ENCODE data around the gene SELENON. TPM values are rescaled to one million over a fixed set of nuclear protein-coding genes. Genes with fewer than 3 reads are reported as not detected.

The SELENON gene
- total and polyA plus RNA-seq, 8 donors: 1.7 to 81.1 (median 20.0) TPM

GRCh38 chr1:25800703-25801377 lies 847 bp downstream of the SELENON start:
- 47 to 56% (median 53%) methylated on average over 15 of the region's 15 CpGs for WGBS, 5 donors
- Histone ChIP-seq H3K9me3 (no peaks in the 10 kb centered on the region), H3K36me3 (peaks cover 0 to 11% (median 9%) of the 10 kb centered on the region in 4 donors), H3K27me3 (no peaks in the 10 kb centered on the region), H3K27ac (peak overlapping the region; percentile 71 to 92 (median 80)), H3K4me1 (peaks cover 51 to 91% (median 68%) of the 10 kb centered on the region in 4 donors), H3K4me3 (peak overlapping the region; percentile 60 to 72 (median 67))
- TF ChIP-seq POLR2AphosphoS5 (IDR thresholded peaks at IDR 0.05) (no peak), CTCF (IDR thresholded peaks at IDR 0.05) (no peak), EP300 (IDR thresholded peaks at IDR 0.05) (no peak)
- DNase-seq: peak in 1 of 2 donors; percentile 51
- intact Hi-C loops (cut with DNase I; ENCODE audit: low total_unique reads): no loop called here

- Histone ChIP-seq H3K27ac (peak overlapping the region in 2 of 5 donors; percentile 8), H3K4me1 (peaks cover 46 to 94% (median 76%) of the 10 kb centered on the region in 4 donors), H3K36me3 (peaks cover 11 to 32% (median 26%) of the 10 kb centered on the region in 4 donors), H3K9me3 (no peaks in the 10 kb centered on the region), H3K4me3 (no peak overlapping the region), H3K27me3 (no peaks in the 10 kb centered on the region)
- no peak for TF ChIP-seq POLR2A (IDR thresholded peaks at IDR 0.05)
- no peak for TF ChIP-seq EP300 (IDR thresholded peaks at IDR 0.05)
- no peak for TF ChIP-seq POLR2AphosphoS5 (IDR thresholded peaks at IDR 0.05)
- TF ChIP-seq CTCF (IDR thresholded peaks at IDR 0.05): no peak
- intact Hi-C loops (cut with DNase I; ENCODE audit: low total_unique reads): no loop called here
- DNase-seq: no peak
- WGBS, 5 donors: 54 to 72% (median 62%) methylated on average over 6 of the region's 6 CpGs
Measured at GRCh38 chr1:25802915-25803314, 2.9 kb downstream of the SELENON start.

GRCh38 chr1:25803368-25803767 lies 3.4 kb downstream of the SELENON start:
- Histone ChIP-seq H3K36me3 (peaks cover 13 to 36% (median 29%) of the 10 kb centered on the region in 4 donors), H3K4me3 (no peak overlapping the region), H3K27ac (peak overlapping the region in 1 of 5 donors; percentile 78), H3K9me3 (no peaks in the 10 kb centered on the region), H3K4me1 (peaks cover 43 to 92% (median 77%) of the 10 kb centered on the region in 4 donors), H3K27me3 (no peaks in the 10 kb centered on the region)
- 87 to 100% (median 94%) methylated on average over 1 of the region's 1 CpG for WGBS, 5 donors
- no peak for DNase-seq
- intact Hi-C loops (cut with DNase I; ENCODE audit: low total_unique reads): no loop called here
- TF ChIP-seq EP300 (IDR thresholded peaks at IDR 0.05): no peak
- no peak for TF ChIP-seq CTCF (IDR thresholded peaks at IDR 0.05)
- no peak for TF ChIP-seq POLR2AphosphoS5 (IDR thresholded peaks at IDR 0.05)

GRCh38 chr1:25804244-25804963 lies 4.4 kb downstream of the SELENON start:
- TF ChIP-seq CTCF (IDR thresholded peaks at IDR 0.05): no peak
- TF ChIP-seq POLR2A (IDR thresholded peaks at IDR 0.05): no peak
- TF ChIP-seq EP300 (IDR thresholded peaks at IDR 0.05): no peak
- no peak for TF ChIP-seq POLR2AphosphoS5 (IDR thresholded peaks at IDR 0.05)
- intact Hi-C loops (cut with DNase I; ENCODE audit: low total_unique reads): no loop called here
- Histone ChIP-seq H3K27me3 (no peaks in the 10 kb centered on the region), H3K36me3 (peaks cover 23 to 47% (median 39%) of the 10 kb centered on the region in 4 donors), H3K4me1 (peaks cover 33 to 91% (median 78%) of the 10 kb centered on the region in 4 donors), H3K27ac (peak overlapping the region in 4 of 5 donors; percentile 48 to 78 (median 54)), H3K9me3 (no peaks in the 10 kb centered on the region), H3K4me3 (no peak overlapping the region)
- WGBS, 5 donors: 61 to 79% (median 74%) methylated on average over 10 of the region's 10 CpGs
- DNase-seq: no peak
